ENCODE measurements around the gene MYO9A.

The MYO9A gene

GRCh38 chr15:71957026-71957425, 160.9 kb downstream of the MYO9A start:
- H3K4me1 ChIP-seq (ENCODE audit: control insufficient read depth in 1 of 2, insufficient read depth in 1 of 2, low read depth in 1 of 2, low read length in 1 of 2): no peaks in the 10 kb centered on the region
- H3K27ac ChIP-seq: no peak overlapping the region
- H3K27me3 ChIP-seq: no peaks in the 10 kb centered on the region
- TF ChIP-seq CTCF (IDR thresholded peaks at IDR 0.05): no peak
- H3K9me3 ChIP-seq: no peaks in the 10 kb centered on the region
- no peak overlapping the region for H3K4me3 ChIP-seq (ENCODE audit: low read depth in 1 of 2, low read length in 1 of 2)
- H3K36me3 ChIP-seq: no peaks in the 10 kb centered on the region

- Histone ChIP-seq H3K27ac (no peak overlapping the region), H3K4me3 (ENCODE audit: low read depth in 1 of 2, low read length in 1 of 2) (no peak overlapping the region)
- TF ChIP-seq CTCF (IDR thresholded peaks at IDR 0.05): no peak
Observed at GRCh38 chr15:71951134-71951533, 166.8 kb downstream of the MYO9A start.

DNA sequence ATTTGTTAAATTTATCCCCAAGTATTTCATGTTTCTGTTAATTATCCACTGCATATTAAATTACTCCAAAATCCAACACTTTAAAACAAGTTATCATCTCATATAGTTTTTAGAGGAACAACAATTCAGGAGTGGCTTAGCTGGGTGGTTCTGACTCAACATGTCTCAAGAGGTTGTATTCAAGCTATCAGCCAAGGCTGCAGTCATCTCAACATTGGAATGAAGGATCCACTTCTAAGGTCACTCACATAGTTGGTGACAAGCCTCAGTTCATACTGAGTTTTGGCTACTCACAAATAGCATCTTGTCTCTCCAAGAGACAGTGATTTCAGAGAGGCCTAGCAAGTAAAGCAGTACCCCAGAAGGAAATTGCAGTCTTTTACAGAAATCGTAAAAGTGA, 172.9 kb downstream of the MYO9A start:
- Histone ChIP-seq H3K9me3 (no peaks in the 10 kb centered on the region), H3K27ac (no peak overlapping the region), H3K27me3 (no peaks in the 10 kb centered on the region), H3K4me1 (ENCODE audit: control insufficient read depth in 1 of 2, insufficient read depth in 1 of 2, low read depth in 1 of 2, low read length in 1 of 2) (no peaks in the 10 kb centered on the region), H3K4me3 (ENCODE audit: low read depth in 1 of 2, low read length in 1 of 2) (no peak overlapping the region), H3K36me3 (no peaks in the 10 kb centered on the region)
- no peak for TF ChIP-seq CTCF (IDR thresholded peaks at IDR 0.05)

More at GRCh38 chr15:71951134-71951533, 166.8 kb downstream of the MYO9A start:
- no peaks in the 10 kb centered on the region for H3K27me3 ChIP-seq
- H3K4me1 ChIP-seq (ENCODE audit: control insufficient read depth in 1 of 2, insufficient read depth in 1 of 2, low read depth in 1 of 2, low read length in 1 of 2): no peaks in the 10 kb centered on the region
- no peaks in the 10 kb centered on the region for H3K9me3 ChIP-seq
- no peaks in the 10 kb centered on the region for H3K36me3 ChIP-seq

DNA sequence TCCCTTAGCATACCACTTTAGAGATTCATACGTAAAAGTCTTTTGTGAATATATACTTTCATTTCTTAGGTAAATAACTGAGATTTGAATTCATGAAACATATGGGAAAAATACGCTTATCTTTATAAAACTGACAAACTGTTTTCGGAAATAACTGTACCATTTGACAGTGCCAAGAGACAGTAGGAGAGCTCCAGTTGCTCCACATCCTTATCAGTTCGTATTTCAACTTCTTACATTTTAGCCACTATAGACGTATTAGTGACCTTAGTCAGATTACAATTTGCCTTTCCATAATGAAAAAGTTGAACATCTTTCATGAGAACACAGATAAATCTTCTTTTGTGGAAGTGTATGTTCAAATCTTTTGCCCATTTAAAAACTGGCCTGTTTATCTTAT, 174.1 kb downstream of the MYO9A start:
- Histone ChIP-seq H3K27ac (no peak overlapping the region), H3K36me3 (no peaks in the 10 kb centered on the region), H3K4me3 (ENCODE audit: low read depth in 1 of 2, low read length in 1 of 2) (no peak overlapping the region), H3K27me3 (no peaks in the 10 kb centered on the region), H3K4me1 (ENCODE audit: control insufficient read depth in 1 of 2, insufficient read depth in 1 of 2, low read depth in 1 of 2, low read length in 1 of 2) (no peaks in the 10 kb centered on the region), H3K9me3 (no peaks in the 10 kb centered on the region)
- TF ChIP-seq CTCF (IDR thresholded peaks at IDR 0.05): no peak

DNA sequence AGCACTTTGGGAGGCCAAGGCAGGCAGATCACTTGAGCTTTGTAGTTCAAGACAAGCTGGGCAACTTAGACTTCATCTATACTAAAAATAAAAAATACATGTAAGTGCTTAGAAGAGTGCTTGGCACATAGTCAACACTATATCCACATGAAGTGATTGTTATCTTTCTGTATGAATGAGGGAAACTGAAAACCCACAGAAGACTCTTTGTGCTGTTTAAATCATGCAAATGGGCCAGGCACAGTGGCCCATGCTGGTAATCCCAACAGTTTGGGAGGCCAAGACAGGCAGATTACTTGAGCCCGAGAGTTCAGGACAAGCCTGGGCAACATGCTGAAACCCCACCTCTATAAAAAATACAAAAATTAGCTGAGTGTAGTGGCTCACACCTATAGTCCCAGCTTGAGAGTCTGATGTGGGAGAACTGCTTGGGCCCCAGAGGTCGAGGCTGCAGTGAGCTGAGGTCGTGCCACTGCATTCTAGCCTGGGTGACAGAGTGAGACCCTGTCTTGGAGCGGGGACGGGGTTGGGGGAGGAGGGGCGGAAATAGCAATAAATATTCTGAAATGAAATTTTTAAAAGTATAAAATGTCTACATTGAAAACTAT, 177.9 kb downstream of the MYO9A start:
- no peak overlapping the region for H3K4me3 ChIP-seq (ENCODE audit: low read depth in 1 of 2, low read length in 1 of 2)
- H3K27ac ChIP-seq: no peak overlapping the region
- TF ChIP-seq CTCF (IDR thresholded peaks at IDR 0.05): no peak
- H3K4me1 ChIP-seq (ENCODE audit: control insufficient read depth in 1 of 2, insufficient read depth in 1 of 2, low read depth in 1 of 2, low read length in 1 of 2): no peaks in the 10 kb centered on the region
- no peaks in the 10 kb centered on the region for H3K36me3 ChIP-seq
- no peaks in the 10 kb centered on the region for H3K9me3 ChIP-seq
- no peaks in the 10 kb centered on the region for H3K27me3 ChIP-seq
